Fibroblast of the aortic adventitia (primary cell): ENCODE measurements around the gene GALNT11. TPM values are rescaled to one million over a fixed set of nuclear protein-coding genes. Genes with fewer than 3 reads are reported as not detected.
A peak's percentile ranks its signal among the peaks of the same experiment; 100 is the strongest.

Experiments
- DNase-seq: peaks from one replicate; pipeline ENCODE4 v3.0.0-alpha.2; 2010; ENCODE audit warnings: low read depth
- H3K4me3 ChIP-seq: 2 replicates; pipeline ENCODE4 v1.5.1; 2011; ENCODE audit warnings: low read depth, mild to moderate bottlenecking, control low read depth, low read length, moderate library complexity
- CTCF ChIP-seq: IDR thresholded peaks from 2 replicates; pipeline ENCODE4 v1.5.1; 2011; ENCODE audit warnings: mild to moderate bottlenecking, low read length, control low read depth, inconsistent platforms; ENCODE audit not compliant: insufficient read depth
- total RNA-seq: library from RNA; depleted of rRNA; stranded (reverse); fragments of >200 nt; gene quantifications from 2 replicates; pipeline ENCODE4 v1.2.3, GENCODE V29; 2012; ENCODE audit warnings: low replicate concordance

Gene GALNT11
- total RNA-seq, 1 donor, result 40.0 TPM

GRCh38 chr7:152140067-152140466 is 114.6 kb downstream of the GALNT11 start:
- no peak for DNase-seq
- TF ChIP-seq CTCF, result no peak
- H3K4me3 ChIP-seq, result no peak overlapping the region

- no peak for TF ChIP-seq CTCF
- DNase-seq, result no peak
- H3K4me3 ChIP-seq, result no peak overlapping the region
Measured at GRCh38 chr7:152140560-152140959, 115.1 kb downstream of the GALNT11 start.

- no peak for TF ChIP-seq CTCF
- H3K4me3 ChIP-seq, result no peak overlapping the region
- no peak for DNase-seq
Measured at GRCh38 chr7:152142976-152143595, 117.6 kb downstream of the GALNT11 start.

- H3K4me3 ChIP-seq, result no peak overlapping the region
- TF ChIP-seq CTCF, result no peak
- DNase-seq, result no peak
Measured at GRCh38 chr7:152144557-152145245, 119.2 kb downstream of the GALNT11 start.

- no peak overlapping the region for H3K4me3 ChIP-seq
- DNase-seq, result peak; percentile 95
- TF ChIP-seq CTCF, result peak; percentile 72
Measured at GRCh38 chr7:152145853-152146466, 120.5 kb downstream of the GALNT11 start.

- no peak overlapping the region for H3K4me3 ChIP-seq
- no peak for DNase-seq
- TF ChIP-seq CTCF, result no peak
Measured at GRCh38 chr7:152148706-152149105, 123.2 kb downstream of the GALNT11 start.
